HEK293 (cell line): ENCODE data around the gene RAC2.
A peak's percentile ranks its signal among the peaks of the same experiment; 100 is the strongest.

ENCODE experiments used
- CTCF ChIA-PET: fragments of 350-600 bp; formaldehyde crosslinking; extraction: SDS; loops from one replicate; lab custom pipeline; 2021; ENCODE audit warnings: antibody characterized with exemption; lab: Yijun Ruan, JAX
- POLR2A ChIA-PET: fragments of 300-600 bp; formaldehyde crosslinking; extraction: SDS; loops from one replicate; lab custom pipeline; 2020; ENCODE audit warnings: antibody characterized with exemption, inconsistent platforms; lab: Yijun Ruan, JAX
- H3K27ac ChIP-seq: fragments of 200-500 bp; sonication (Bioruptor generic); 2 replicates; pipeline ENCODE4 v1.5.1; 2014; ENCODE audit warnings: low read depth, low read length, control low read depth, inconsistent platforms; ENCODE audit errors: extremely low read depth
- H3K36me3 ChIP-seq, 2 experiments: fragments of 200-500 bp in 1 of 2; sonication (Bioruptor generic) in 1 of 2; 1 replicate in 1 of 2; 2 replicates in 1 of 2; pipeline ENCODE4 v1.5.1; 2014 to 2017; ENCODE audit warnings: inconsistent platforms in 2 of 2, low read length in 2 of 2; ENCODE audit not compliant: control insufficient read depth in 2 of 2, insufficient read depth in 1 of 2
- H3K4me1 ChIP-seq: fragments of 200-500 bp; sonication (Bioruptor generic); 2 replicates; pipeline ENCODE4 v1.5.1; 2014; ENCODE audit warnings: mild to moderate bottlenecking, low read length, inconsistent platforms; ENCODE audit not compliant: control insufficient read depth, insufficient read depth
- H3K4me3 ChIP-seq: 2 replicates; pipeline ENCODE4 v1.5.1; 2011; ENCODE audit warnings: low read depth, mild to moderate bottlenecking, control low read depth, low read length, moderate library complexity
- H3K9me3 ChIP-seq: fragments of 200-500 bp; sonication (Bioruptor generic); 2 replicates; pipeline ENCODE4 v1.5.1; 2014; ENCODE audit warnings: low read depth, low read length, inconsistent platforms; ENCODE audit not compliant: control insufficient read depth, insufficient read depth
- GLI4 ChIP-seq: fragments of 450-650 bp; formaldehyde crosslinking; IDR thresholded peaks from 2 replicates; pipeline ENCODE4 v1.5.1; 2016; ENCODE audit warnings: missing biosample characterization, missing genetic modification characterization
- PRDM1 ChIP-seq: fragments of 450-650 bp; formaldehyde crosslinking; IDR thresholded peaks from 2 replicates; pipeline ENCODE4; 2016; ENCODE audit warnings: missing biosample characterization, missing genetic modification characterization
- PRDM6 ChIP-seq: fragments of 450-650 bp; formaldehyde crosslinking; IDR thresholded peaks from 2 replicates; pipeline ENCODE4 v1.5.1; 2017; ENCODE audit warnings: missing biosample characterization, missing genetic modification characterization
- SALL2 ChIP-seq: fragments of 450-650 bp; formaldehyde crosslinking; IDR thresholded peaks from 2 replicates; pipeline ENCODE4 v1.5.0; 2017; ENCODE audit warnings: missing biosample characterization, mild to moderate bottlenecking, missing genetic modification characterization, borderline replicate concordance
- SP3 ChIP-seq: fragments of 450-650 bp; formaldehyde crosslinking; IDR thresholded peaks from 2 replicates; pipeline ENCODE4 v1.5.1; 2016; ENCODE audit warnings: missing biosample characterization, missing genetic modification characterization
- TSHZ1 ChIP-seq: fragments of 450-650 bp; formaldehyde crosslinking; IDR thresholded peaks from 2 replicates; pipeline ENCODE4 v1.5.1; 2016; ENCODE audit warnings: missing biosample characterization, missing genetic modification characterization, borderline replicate concordance
- ZNF114 ChIP-seq: fragments of 450-650 bp; formaldehyde crosslinking; IDR thresholded peaks from 2 replicates; pipeline ENCODE4 v1.5.0; 2017; ENCODE audit warnings: missing biosample characterization, missing genetic modification characterization
- ZNF148 ChIP-seq: fragments of 450-650 bp; formaldehyde crosslinking; IDR thresholded peaks from 2 replicates; pipeline ENCODE4 v1.5.0; 2017; ENCODE audit warnings: missing biosample characterization, missing genetic modification characterization, borderline replicate concordance
- ZNF266 ChIP-seq: fragments of 450-650 bp; formaldehyde crosslinking; IDR thresholded peaks from 2 replicates; pipeline ENCODE4 v1.5.1; 2016; ENCODE audit warnings: missing biosample characterization, missing genetic modification characterization, low read depth
- ZNF280C ChIP-seq: fragments of 450-650 bp; formaldehyde crosslinking; IDR thresholded peaks from 2 replicates; pipeline ENCODE4 v1.5.1; 2016; ENCODE audit warnings: missing biosample characterization, missing genetic modification characterization
- ZNF366 ChIP-seq: fragments of 450-650 bp; formaldehyde crosslinking; conservative IDR thresholded peaks from 2 replicates; pipeline ENCODE4 v1.5.1; 2016; ENCODE audit warnings: missing biosample characterization, missing genetic modification characterization
- ZNF521 ChIP-seq: fragments of 450-650 bp; formaldehyde crosslinking; IDR thresholded peaks from 2 replicates; pipeline ENCODE4 v1.5.1; 2017; ENCODE audit warnings: missing biosample characterization, mild to moderate bottlenecking, missing genetic modification characterization
- ZNF596 ChIP-seq: fragments of 450-650 bp; IDR thresholded peaks from 2 replicates; pipeline ENCODE4 v1.5.0; 2018; ENCODE audit warnings: missing biosample characterization, mild to moderate bottlenecking, missing genetic modification characterization, moderate library complexity
- ZNF785 ChIP-seq: fragments of 450-650 bp; formaldehyde crosslinking; IDR thresholded peaks from 2 replicates; pipeline ENCODE4 v1.5.1; 2016; ENCODE audit warnings: missing biosample characterization, missing genetic modification characterization
- ZSCAN23 ChIP-seq: fragments of 450-650 bp; formaldehyde crosslinking; IDR thresholded peaks from 2 replicates; pipeline ENCODE4 v1.5.1; 2016; ENCODE audit warnings: missing biosample characterization, missing genetic modification characterization

Gene RAC2

GRCh38 chr22:37255558-37256006 lies 11.5 kb upstream of the RAC2 start:
- no peaks in the 10 kb centered on the region for H3K36me3 ChIP-seq
- no peaks in the 10 kb centered on the region for H3K9me3 ChIP-seq
- TF ChIP-seq ZNF785 (peak; percentile 35; the same call in 1 of the 2 replicates), ZNF280C (tag by site-specific recombination) (no peak), ZNF148 (peak; percentile 36; the same call in 1 of the 2 replicates), ZNF114 (tag by site-specific recombination) (0 out of 2 replicates have a peak, but pooled peaks have one; percentile 62), SALL2 (tag by site-specific recombination) (peak; percentile 92), SP3 (tag by site-specific recombination) (no peak), ZNF366 (tag by site-specific recombination) (peak; percentile 100), TSHZ1 (tag by site-specific recombination) (no peak), ZNF521 (tag by site-specific recombination) (peak; percentile 93; the same call in 1 of the 2 replicates), GLI4 (0 out of 2 replicates have a peak, but pooled peaks have one; percentile 78), PRDM1 (tag by site-specific recombination) (peak; percentile 96), PRDM6 (tag by site-specific recombination) (no peak), ZNF596 (tag by site-specific recombination) (peak; percentile 94), ZNF266 (tag by site-specific recombination) (0 out of 2 replicates have a peak, but pooled peaks have one; percentile 30), ZSCAN23 (tag by site-specific recombination) (no peak)
- no peak overlapping the region for H3K27ac ChIP-seq
- ChIA-PET CTCF (interaction anchor here (0.5 to 1.2 kb wide), 2 partner anchors 56 to 61 kb away, joined by 4 to 5 read pairs; no protein-coding TSS in a partner anchor), POLR2A (no interaction called here)
- H3K4me3 ChIP-seq, result no peak overlapping the region
- H3K4me1 ChIP-seq, result no peaks in the 10 kb centered on the region; the same call in 1 of the 2 replicates
